CD14-positive monocyte (primary cell): ENCODE results near the gene E2F2. TPM values are rescaled to one million over a fixed set of nuclear protein-coding genes. Genes with fewer than 3 reads are reported as not detected.
A peak's percentile ranks its signal among the peaks of the same experiment; 100 is the strongest.

Experiments used
- DNase-seq, 3 donors: peaks; one replicate each; pipeline ENCODE4 v3.0.0-alpha.2; 2011 to 2022
- H2AFZ ChIP-seq: 2 replicates; pipeline ENCODE4 v1.6.0; 2012; ENCODE audit warnings: mild to moderate bottlenecking, low read depth, low read length, inconsistent platforms; ENCODE audit not compliant: insufficient read depth, poor library complexity, severe bottlenecking
- H3K27ac ChIP-seq, 2 donors: 1 replicate in 1 of 2; 2 replicates in 1 of 2; pipeline ENCODE4 v1.5.1; 2012 to 2013; ENCODE audit warnings: low read length in 2 of 2, control low read depth in 1 of 2, inconsistent platforms in 1 of 2, low read depth in 1 of 2, mild to moderate bottlenecking in 1 of 2
- H3K27me3 ChIP-seq, 2 donors: one replicate each; pipeline versions ENCODE4 v1.6.0 to v1.6.1; 2011 to 2013; ENCODE audit warnings: low read length in 2 of 2; ENCODE audit not compliant: control insufficient read depth in 2 of 2, insufficient read depth in 2 of 2
- H3K36me3 ChIP-seq, 2 donors: replicated peaks in 1 of 2; 1 replicate in 1 of 2; 2 replicates in 1 of 2; pipeline versions ENCODE4 v1.5.1 to v1.6.1; 2012 to 2013; ENCODE audit warnings: low read length in 2 of 2, control low read depth in 1 of 2, inconsistent platforms in 1 of 2, mild to moderate bottlenecking in 1 of 2; ENCODE audit not compliant: insufficient read depth in 2 of 2, control insufficient read depth in 1 of 2
- H3K4me1 ChIP-seq, 2 donors: 1 replicate in 1 of 2; 2 replicates in 1 of 2; pipeline versions ENCODE4 v1.5.1 to v1.6.1; 2012 to 2013; ENCODE audit warnings: low read length in 2 of 2, control low read depth in 1 of 2, inconsistent platforms in 1 of 2, mild to moderate bottlenecking in 1 of 2, moderate library complexity in 1 of 2; ENCODE audit not compliant: insufficient read depth in 2 of 2, control insufficient read depth in 1 of 2
- H3K4me2 ChIP-seq: replicated peaks from 2 replicates; pipeline ENCODE3; 2012; ENCODE audit warnings: low read length, moderate library complexity, mild to moderate bottlenecking; ENCODE audit not compliant: poor library complexity, severe bottlenecking; ENCODE audit errors: extremely low read depth
- H3K4me3 ChIP-seq, 3 experiments: fragments of 200-600 bp in 1 of 3; sonication (generic) in 1 of 3; replicated peaks in 1 of 3; 1 replicate in 2 of 3; 2 replicates in 1 of 3; pipeline ENCODE4 v1.5.1; 2011 to 2013; ENCODE audit warnings: low read length in 3 of 3, mild to moderate bottlenecking in 3 of 3, control low read depth in 2 of 3, low read depth in 2 of 3, inconsistent platforms in 1 of 3, moderate library complexity in 1 of 3
- H3K79me2 ChIP-seq: 2 replicates; pipeline ENCODE4 v1.6.0; 2012; ENCODE audit warnings: mild to moderate bottlenecking, control low read depth, inconsistent platforms, low read length, moderate library complexity; ENCODE audit not compliant: insufficient read depth
- H3K9ac ChIP-seq: 2 replicates; pipeline ENCODE4 v1.6.0; 2017; ENCODE audit warnings: low read length, mild to moderate bottlenecking; ENCODE audit not compliant: insufficient read depth, poor library complexity, severe bottlenecking
- H3K9me3 ChIP-seq, 2 donors: replicated peaks in 1 of 2; 1 replicate in 1 of 2; 2 replicates in 1 of 2; pipeline versions ENCODE4 v1.5.1 to v1.6.1; 2012 to 2013; ENCODE audit warnings: low read length in 2 of 2, control low read depth in 1 of 2; ENCODE audit not compliant: control insufficient read depth in 1 of 2, insufficient read depth in 1 of 2
- H4K20me1 ChIP-seq: 2 replicates; pipeline ENCODE4 v1.6.0; 2012; ENCODE audit warnings: mild to moderate bottlenecking, low read length, control low read depth, moderate library complexity; ENCODE audit not compliant: insufficient read depth
- H3K27ac Mint-ChIP-seq, 7 donors: one replicate each; pipeline ENCODE4 v1.8.0; 2020; ENCODE audit warnings: mild to moderate bottlenecking in 7 of 7, mixed read lengths in 7 of 7, moderate library complexity in 6 of 7, inconsistent platforms in 2 of 7
- H3K27me3 Mint-ChIP-seq, 3 donors: one replicate each; pipeline ENCODE4 v1.8.0; 2021 to 2022; ENCODE audit warnings: low read depth in 3 of 3, mild to moderate bottlenecking in 3 of 3, mixed read lengths in 3 of 3, moderate library complexity in 3 of 3, inconsistent platforms in 1 of 3
- H3K36me3 Mint-ChIP-seq, 2 donors: one replicate each; pipeline ENCODE4 v1.8.0; 2020; ENCODE audit warnings: mixed read lengths in 2 of 2, inconsistent platforms in 1 of 2, mild to moderate bottlenecking in 1 of 2
- H3K4me1 Mint-ChIP-seq: one replicate; pipeline ENCODE4 v1.8.0; 2020; ENCODE audit warnings: mild to moderate bottlenecking, mixed read lengths
- H3K4me3 Mint-ChIP-seq, 2 donors: one replicate each; pipeline ENCODE4 v1.8.0; 2020; ENCODE audit warnings: mild to moderate bottlenecking in 2 of 2, mixed read lengths in 2 of 2, moderate library complexity in 1 of 2
- H3K9me3 Mint-ChIP-seq, 7 donors: one replicate each; pipeline ENCODE4 v1.8.0; 2020 to 2022; ENCODE audit warnings: mixed read lengths in 7 of 7, mild to moderate bottlenecking in 6 of 7, moderate library complexity in 6 of 7, inconsistent platforms in 2 of 7
- WGBS: methylation state at CpG from one replicate; pipeline ENCODE4 v1.1.5; 2013; ENCODE audit warnings: missing lambda C conversion rate; ENCODE audit not compliant: insufficient coverage; 5-methylcytosine and 5-hydroxymethylcytosine counted together
- intact Hi-C, 2 donors: fragments of 100-400 bp; cut with micrococcal nuclease; formaldehyde crosslinking; loops; one replicate each; pipeline versions ENCODE4 v1.15.0 to v1.15.1; 2023
- polyA plus RNA-seq, 3 donors: library from polyadenylated mRNA; depleted of rRNA in 1 of 3; unstranded in 2 of 3; stranded (reverse) in 1 of 3; fragments of 300-500 nt in 2 of 3; fragments of >200 nt in 1 of 3; fragmentation: Illumina TruSeq in 2 of 3; gene quantifications; 1 replicate in 2 of 3; 2 replicates in 1 of 3; pipeline ENCODE4 v1.2.3, GENCODE V29; 2012 to 2021
- TF ChIP-seq, protein P1 (sequence below): fragments of 200-600 bp; IDR thresholded peaks from one replicate; pipeline ENCODE4 v1.8.0; 2022; ENCODE audit warnings: antibody characterized with exemption, mild to moderate bottlenecking

The E2F2 gene
- polyA plus RNA-seq, 3 donors: 0.24 to 4.7 (median 1.8) TPM

DNA sequence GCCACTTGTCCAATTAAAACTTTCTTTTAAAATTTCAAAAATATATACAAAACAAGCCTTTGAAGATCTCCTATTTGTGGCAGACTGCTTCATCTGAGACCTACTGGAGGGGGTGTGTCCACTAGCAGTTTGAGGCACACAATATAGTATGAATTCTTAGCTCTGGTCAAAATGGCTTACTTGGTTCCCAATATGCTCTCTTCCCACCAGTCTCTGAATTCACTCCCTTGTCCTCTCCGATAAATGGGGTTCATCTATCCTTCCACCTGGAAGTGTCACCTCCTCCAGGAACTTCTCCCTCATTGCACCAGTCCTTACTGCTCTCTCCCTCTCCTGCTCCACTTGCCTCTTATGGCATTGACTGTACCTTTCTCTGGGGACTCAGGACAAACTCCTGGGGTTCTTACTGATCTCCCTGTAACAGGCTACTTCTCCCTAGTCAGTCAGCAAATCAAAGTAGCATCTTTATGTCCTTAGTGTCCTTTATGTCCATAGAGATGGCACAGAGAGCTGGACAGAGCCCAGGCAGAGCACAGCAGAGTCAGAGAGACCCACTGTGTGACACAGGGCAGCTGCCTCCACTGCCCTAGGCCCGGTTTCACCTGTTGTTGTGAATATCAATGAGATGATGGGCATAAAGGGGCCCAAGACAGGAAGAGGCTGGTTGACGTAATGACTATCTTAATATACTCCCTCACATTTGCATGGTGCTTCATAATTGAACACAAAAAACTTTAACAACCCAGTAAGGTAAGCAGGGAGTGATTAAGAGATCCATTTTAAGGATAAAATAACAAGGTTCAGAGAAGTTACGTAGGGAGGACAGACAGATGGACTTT, 50.6 kb downstream of the E2F2 start:
- no peak overlapping the region for H3K27ac Mint-ChIP-seq
- Histone ChIP-seq H4K20me1 (no peaks in the 10 kb centered on the region), H3K36me3 (no peaks in the 10 kb centered on the region), H3K79me2 (no peaks in the 10 kb centered on the region), H3K4me2 (no peak overlapping the region), H3K27ac (no peak overlapping the region), H3K9ac (no peak overlapping the region), H3K4me3 (no peak overlapping the region), H3K9me3 (peaks cover 2 to 14% of the 10 kb centered on the region in 2 donors), H3K4me1 (peaks cover 11 to 16% of the 10 kb centered on the region in 2 donors), H3K27me3 (peaks cover 34 to 45% of the 10 kb centered on the region in 2 donors), H2AFZ (no peak overlapping the region)
- peaks cover 48 to 55% (median 51%) of the 10 kb centered on the region in 3 donors for H3K27me3 Mint-ChIP-seq
- H3K4me1 Mint-ChIP-seq: peaks cover 14% of the 10 kb centered on the region
- DNase-seq: no peak
- TF ChIP-seq, protein P1, sequence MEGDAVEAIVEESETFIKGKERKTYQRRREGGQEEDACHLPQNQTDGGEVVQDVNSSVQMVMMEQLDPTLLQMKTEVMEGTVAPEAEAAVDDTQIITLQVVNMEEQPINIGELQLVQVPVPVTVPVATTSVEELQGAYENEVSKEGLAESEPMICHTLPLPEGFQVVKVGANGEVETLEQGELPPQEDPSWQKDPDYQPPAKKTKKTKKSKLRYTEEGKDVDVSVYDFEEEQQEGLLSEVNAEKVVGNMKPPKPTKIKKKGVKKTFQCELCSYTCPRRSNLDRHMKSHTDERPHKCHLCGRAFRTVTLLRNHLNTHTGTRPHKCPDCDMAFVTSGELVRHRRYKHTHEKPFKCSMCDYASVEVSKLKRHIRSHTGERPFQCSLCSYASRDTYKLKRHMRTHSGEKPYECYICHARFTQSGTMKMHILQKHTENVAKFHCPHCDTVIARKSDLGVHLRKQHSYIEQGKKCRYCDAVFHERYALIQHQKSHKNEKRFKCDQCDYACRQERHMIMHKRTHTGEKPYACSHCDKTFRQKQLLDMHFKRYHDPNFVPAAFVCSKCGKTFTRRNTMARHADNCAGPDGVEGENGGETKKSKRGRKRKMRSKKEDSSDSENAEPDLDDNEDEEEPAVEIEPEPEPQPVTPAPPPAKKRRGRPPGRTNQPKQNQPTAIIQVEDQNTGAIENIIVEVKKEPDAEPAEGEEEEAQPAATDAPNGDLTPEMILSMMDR: no peak
- peaks cover 0 to 5% of the 10 kb centered on the region in 2 donors for H3K36me3 Mint-ChIP-seq
- intact Hi-C loops: no loop called here
- WGBS: 100% methylated on average over 1 of the region's 4 CpGs
- H3K9me3 Mint-ChIP-seq: peaks cover 0 to 9% (median 3%) of the 10 kb centered on the region in 7 donors
- H3K4me3 Mint-ChIP-seq: peak overlapping the region in 1 of 2 donors; percentile 53

DNA sequence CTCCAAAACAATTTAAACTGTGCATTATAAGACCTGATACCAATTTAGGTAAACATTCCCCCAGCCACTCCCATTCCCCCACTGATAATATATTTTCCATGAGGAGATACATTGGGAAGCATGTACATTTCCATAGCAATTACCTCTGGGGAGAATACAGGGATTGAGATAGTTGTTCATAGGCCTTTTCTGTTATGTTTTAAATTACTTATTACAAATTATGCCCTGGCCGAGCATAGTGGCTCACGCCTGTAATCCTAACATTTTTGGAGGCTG, 51.4 kb downstream of the E2F2 start:
- Mint-ChIP-seq H3K9me3 (peaks cover 0 to 9% (median 3%) of the 10 kb centered on the region in 7 donors), H3K36me3 (peaks cover 0 to 5% of the 10 kb centered on the region in 2 donors), H3K27me3 (peaks cover 40 to 47% (median 47%) of the 10 kb centered on the region in 3 donors), H3K27ac (peak overlapping the region in 1 of 7 donors; percentile 58), H3K4me1 (peaks cover 9% of the 10 kb centered on the region), H3K4me3 (no peak overlapping the region)
- TF ChIP-seq, protein P1: no peak
- H3K9ac ChIP-seq: no peak overlapping the region
- no peaks in the 10 kb centered on the region for H3K79me2 ChIP-seq
- intact Hi-C loops: no loop called here
- no peak for DNase-seq
- peaks cover under 1 to 14% of the 10 kb centered on the region in 2 donors for H3K9me3 ChIP-seq
- H3K4me2 ChIP-seq: no peak overlapping the region
- no CpG with 5 or more reads among the region's 2 CpGs for WGBS
- peaks cover 27 to 36% of the 10 kb centered on the region in 2 donors for H3K27me3 ChIP-seq
- no peak overlapping the region for H3K27ac ChIP-seq
- H3K4me3 ChIP-seq: no peak overlapping the region
- H2AFZ ChIP-seq: no peak overlapping the region
- H3K36me3 ChIP-seq: no peaks in the 10 kb centered on the region
- H3K4me1 ChIP-seq: peaks cover 7 to 11% of the 10 kb centered on the region in 2 donors
- H4K20me1 ChIP-seq: no peaks in the 10 kb centered on the region
